ENCODE results near the gene CDK11B.

CDK11B gene

GRCh38 chr1:1621173-1622009 lies 37.4 kb downstream of the CDK11B start:
- Histone ChIP-seq H3K36me3 (ENCODE audit: insufficient read depth, low read length) (no peaks in the 10 kb centered on the region; the same call in 1 of the 2 replicates), H3K9ac (ENCODE audit: low read depth, low read length) (no peak overlapping the region), H3K4me1 (ENCODE audit: insufficient read depth, low read length) (no peaks in the 10 kb centered on the region), H3K9me3 (ENCODE audit: control insufficient read depth, insufficient read depth, low read length) (no peaks in the 10 kb centered on the region)

GRCh38 chr1:1620433-1621139 lies 38.2 kb downstream of the CDK11B start:
- Histone ChIP-seq H3K9ac (ENCODE audit: low read depth, low read length) (no peak overlapping the region), H3K4me1 (ENCODE audit: insufficient read depth, low read length) (no peaks in the 10 kb centered on the region), H3K36me3 (ENCODE audit: insufficient read depth, low read length) (no peaks in the 10 kb centered on the region; the same call in 1 of the 2 replicates), H3K9me3 (ENCODE audit: control insufficient read depth, insufficient read depth, low read length) (no peaks in the 10 kb centered on the region)

- Histone ChIP-seq H3K9me3 (ENCODE audit: control insufficient read depth, insufficient read depth, low read length) (no peaks in the 10 kb centered on the region), H3K9ac (ENCODE audit: low read depth, low read length) (no peak overlapping the region), H3K4me1 (ENCODE audit: insufficient read depth, low read length) (no peaks in the 10 kb centered on the region), H3K36me3 (ENCODE audit: insufficient read depth, low read length) (no peaks in the 10 kb centered on the region; the same call in 1 of the 2 replicates)
These were observed 38.9 kb downstream of the CDK11B start for GRCh38 chr1:1619917-1620361.

GRCh38 chr1:1618396-1619068 lies 40.3 kb downstream of the CDK11B start:
- Histone ChIP-seq H3K4me1 (ENCODE audit: insufficient read depth, low read length) (no peaks in the 10 kb centered on the region; the same call in 1 of the 2 replicates), H3K9me3 (ENCODE audit: control insufficient read depth, insufficient read depth, low read length) (no peaks in the 10 kb centered on the region), H3K36me3 (ENCODE audit: insufficient read depth, low read length) (no peaks in the 10 kb centered on the region; the same call in 1 of the 2 replicates), H3K9ac (ENCODE audit: low read depth, low read length) (no peak overlapping the region)

- Histone ChIP-seq H3K9ac (ENCODE audit: low read depth, low read length) (no peak overlapping the region), H3K4me1 (ENCODE audit: insufficient read depth, low read length) (no peaks in the 10 kb centered on the region; the same call in 1 of the 2 replicates), H3K36me3 (ENCODE audit: insufficient read depth, low read length) (no peaks in the 10 kb centered on the region; the same call in 1 of the 2 replicates), H3K9me3 (ENCODE audit: control insufficient read depth, insufficient read depth, low read length) (no peaks in the 10 kb centered on the region)
These were observed 40.9 kb downstream of the CDK11B start for GRCh38 chr1:1617925-1618324.

GRCh38 chr1:1617516-1617915 lies 41.3 kb downstream of the CDK11B start:
- Histone ChIP-seq H3K9ac (ENCODE audit: low read depth, low read length) (no peak overlapping the region), H3K9me3 (ENCODE audit: control insufficient read depth, insufficient read depth, low read length) (no peaks in the 10 kb centered on the region), H3K4me1 (ENCODE audit: insufficient read depth, low read length) (no peaks in the 10 kb centered on the region; the same call in 1 of the 2 replicates), H3K36me3 (ENCODE audit: insufficient read depth, low read length) (no peaks in the 10 kb centered on the region; the same call in 1 of the 2 replicates)

- peak overlapping the region; percentile 100 for H3K9ac ChIP-seq (ENCODE audit: low read depth, low read length)
- no peaks in the 10 kb centered on the region; the same call in 1 of the 2 replicates for H3K36me3 ChIP-seq (ENCODE audit: insufficient read depth, low read length)
- H3K4me1 ChIP-seq (ENCODE audit: insufficient read depth, low read length), result no peaks in the 10 kb centered on the region; the same call in 1 of the 2 replicates
- no peaks in the 10 kb centered on the region for H3K9me3 ChIP-seq (ENCODE audit: control insufficient read depth, insufficient read depth, low read length)
These were observed 42.0 kb downstream of the CDK11B start for GRCh38 chr1:1616838-1617237.

GRCh38 chr1:1616045-1616790 lies 42.6 kb downstream of the CDK11B start:
- peak overlapping the region; percentile 100 for H3K9ac ChIP-seq (ENCODE audit: low read depth, low read length)

GRCh38 chr1:1615256-1616044 lies 43.4 kb downstream of the CDK11B start, which contains the start of gene MIB2:
MIB2 (plus strand) TSS chr1:1615500; CDS start chr1:1623453, 7,953 bp downstream.
- H3K9ac ChIP-seq (ENCODE audit: low read depth, low read length), result peak within 1 kb of the TSS; percentile 100
- no peaks in the 10 kb centered on the region for H3K9me3 ChIP-seq (ENCODE audit: control insufficient read depth, insufficient read depth, low read length)
- H3K4me1 ChIP-seq (ENCODE audit: insufficient read depth, low read length), result no peaks in the 10 kb centered on the region; the same call in none of the 2 replicates
- no peaks in the 10 kb centered on the region; the same call in 1 of the 2 replicates for H3K36me3 ChIP-seq (ENCODE audit: insufficient read depth, low read length)

More at GRCh38 chr1:1616045-1616790, 42.6 kb downstream of the CDK11B start:
- no peaks in the 10 kb centered on the region for H3K9me3 ChIP-seq (ENCODE audit: control insufficient read depth, insufficient read depth, low read length)
- H3K4me1 ChIP-seq (ENCODE audit: insufficient read depth, low read length), result no peaks in the 10 kb centered on the region; the same call in 1 of the 2 replicates
- no peaks in the 10 kb centered on the region; the same call in 1 of the 2 replicates for H3K36me3 ChIP-seq (ENCODE audit: insufficient read depth, low read length)

- Histone ChIP-seq H3K4me1 (ENCODE audit: insufficient read depth, low read length) (no peaks in the 10 kb centered on the region; the same call in none of the 2 replicates), H3K9ac (ENCODE audit: low read depth, low read length) (peak overlapping the region; percentile 100; the same call in 1 of the 2 replicates), H3K9me3 (ENCODE audit: control insufficient read depth, insufficient read depth, low read length) (no peaks in the 10 kb centered on the region), H3K36me3 (ENCODE audit: insufficient read depth, low read length) (no peaks in the 10 kb centered on the region; the same call in 1 of the 2 replicates)
These were observed 43.9 kb downstream of the CDK11B start for GRCh38 chr1:1614954-1615255.

- H3K36me3 ChIP-seq (ENCODE audit: insufficient read depth, low read length), result no peaks in the 10 kb centered on the region; the same call in 1 of the 2 replicates
- H3K9me3 ChIP-seq (ENCODE audit: control insufficient read depth, insufficient read depth, low read length), result no peaks in the 10 kb centered on the region
- H3K9ac ChIP-seq (ENCODE audit: low read depth, low read length), result peak overlapping the region; percentile 100; the same call in 1 of the 2 replicates
- no peaks in the 10 kb centered on the region; the same call in none of the 2 replicates for H3K4me1 ChIP-seq (ENCODE audit: insufficient read depth, low read length)
These were observed 44.4 kb downstream of the CDK11B start for GRCh38 chr1:1614204-1614953.

- Histone ChIP-seq H3K9me3 (ENCODE audit: control insufficient read depth, insufficient read depth, low read length) (no peaks in the 10 kb centered on the region), H3K4me1 (ENCODE audit: insufficient read depth, low read length) (no peaks in the 10 kb centered on the region; the same call in none of the 2 replicates), H3K36me3 (ENCODE audit: insufficient read depth, low read length) (no peaks in the 10 kb centered on the region; the same call in 1 of the 2 replicates), H3K9ac (ENCODE audit: low read depth, low read length) (peak overlapping the region; percentile 100; the same call in 1 of the 2 replicates)
These were observed 45.2 kb downstream of the CDK11B start for GRCh38 chr1:1613509-1614082.

All from ES-I3 (cell line).